GM19468 (cell line): ENCODE results near the gene PTPRD.

Experiments used
- ATAC-seq: cut with Tn5 transposase; IDR thresholded peaks from one replicate; pipeline ENCODE4 v1.9.1; 2021; ENCODE audit warnings: mild to moderate bottlenecking, moderate library complexity, moderate number of reproducible peaks; ENCODE audit not compliant: unreplicated experiment; ENCODE audit errors: extremely low read depth

PTPRD gene

DNA sequence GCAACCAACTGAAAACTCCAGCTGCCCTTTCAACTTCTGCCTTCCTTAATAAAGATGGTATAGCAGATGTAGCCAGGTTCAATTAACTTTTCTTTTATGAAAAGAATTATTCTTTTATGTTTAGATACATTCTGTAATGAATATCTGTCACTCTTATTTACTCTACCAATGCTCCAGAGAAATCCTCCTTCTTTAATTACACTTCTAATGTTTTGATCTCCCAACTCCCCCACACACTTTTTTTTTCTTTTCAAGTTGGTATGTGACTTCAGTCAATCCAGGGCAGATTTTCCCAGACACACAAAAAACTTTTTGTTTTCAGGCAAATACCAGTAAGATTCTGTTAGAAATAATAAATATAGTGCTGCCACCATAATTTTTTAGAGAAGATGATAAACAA is 1813.2 kb downstream of the PTPRD start:
- ATAC-seq = no peak

DNA sequence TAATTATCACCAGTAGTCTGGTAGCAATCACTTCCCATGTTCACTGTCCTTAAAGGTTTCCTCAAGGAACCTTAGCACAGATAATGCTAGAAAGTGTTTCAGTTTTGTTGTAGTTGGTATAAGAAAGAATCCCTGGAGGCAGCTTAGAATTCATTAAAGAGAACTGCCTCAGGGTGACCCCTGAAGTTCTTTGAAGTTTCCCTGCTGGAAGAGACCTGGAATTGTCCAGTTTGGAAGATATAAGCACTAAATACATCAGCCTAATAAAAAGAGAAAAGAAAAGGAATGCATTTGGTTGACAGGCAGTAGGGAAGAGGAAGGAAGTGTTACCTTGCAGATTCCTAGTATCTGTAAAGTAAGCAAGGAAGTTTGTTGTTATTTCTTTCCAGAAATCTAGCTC is 1813.6 kb downstream of the PTPRD start:
- no peak for ATAC-seq

GRCh38 chr9:8784838-8785237 is 1828.0 kb downstream of the PTPRD start:
- no peak for ATAC-seq

- ATAC-seq = no peak
These were observed 1828.9 kb downstream of the PTPRD start for GRCh38 chr9:8783941-8784340.

DNA sequence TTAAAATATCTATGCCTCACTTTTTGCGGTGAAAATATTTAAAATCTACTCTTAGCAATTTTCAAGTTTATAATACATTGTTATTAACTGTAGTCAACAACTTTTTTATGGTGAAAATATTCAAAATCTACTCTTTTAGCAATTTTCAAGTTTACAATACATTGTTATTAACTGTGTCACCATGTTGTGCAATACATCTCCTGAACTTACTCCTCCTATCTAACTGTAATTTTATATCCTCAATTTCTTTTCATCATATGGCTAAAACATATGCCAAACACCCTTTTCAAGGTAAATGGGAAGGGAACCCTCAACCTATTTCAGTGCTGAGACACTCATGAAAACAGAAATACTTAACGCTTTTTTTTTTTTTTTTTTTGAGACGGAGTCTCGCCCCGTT is 1830.6 kb downstream of the PTPRD start:
- ATAC-seq = no peak

DNA sequence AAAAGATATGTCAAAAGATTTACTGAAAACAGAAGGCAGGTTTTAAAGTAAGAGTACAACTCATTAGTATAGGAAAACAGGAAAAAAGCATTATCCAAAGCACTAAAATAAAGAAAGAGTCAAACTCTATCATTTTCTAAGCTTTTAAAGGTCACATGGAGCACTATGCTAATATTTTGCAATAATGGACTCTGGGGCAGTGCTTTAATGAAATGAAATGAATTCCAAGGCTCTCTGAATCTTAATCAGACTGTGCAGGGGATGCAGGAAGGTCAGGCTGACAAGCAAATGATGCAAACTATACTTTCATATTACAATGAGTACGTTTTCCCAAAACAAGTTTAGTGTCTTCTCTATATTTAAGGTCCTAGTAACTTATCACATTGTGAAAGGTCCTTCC is 1831.3 kb downstream of the PTPRD start:
- ATAC-seq = no peak

GRCh38 chr9:8780386-8780785 is 1832.4 kb downstream of the PTPRD start:
- no peak for ATAC-seq

GRCh38 chr9:8779478-8779877 is 1833.3 kb downstream of the PTPRD start:
- no peak for ATAC-seq

DNA sequence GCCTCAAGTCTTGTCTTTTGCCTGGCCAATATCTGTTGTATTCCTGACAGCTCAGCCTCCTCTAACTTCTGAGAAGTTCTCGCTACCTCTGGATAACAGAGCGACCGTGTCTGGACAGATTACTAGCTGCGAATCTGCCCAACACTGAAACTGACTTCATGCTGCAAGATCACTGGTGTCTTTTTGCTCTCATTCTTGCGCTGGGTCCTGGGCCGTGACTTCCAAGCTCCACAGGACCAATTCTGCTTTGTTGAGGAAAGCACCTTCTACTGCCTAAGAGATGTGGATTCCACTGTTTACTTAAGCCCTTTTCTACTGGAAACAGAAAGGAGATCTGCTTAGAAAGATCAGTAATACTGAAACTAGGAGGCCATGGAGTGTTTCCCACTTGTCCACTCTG is 1834.4 kb downstream of the PTPRD start:
- no peak for ATAC-seq

DNA sequence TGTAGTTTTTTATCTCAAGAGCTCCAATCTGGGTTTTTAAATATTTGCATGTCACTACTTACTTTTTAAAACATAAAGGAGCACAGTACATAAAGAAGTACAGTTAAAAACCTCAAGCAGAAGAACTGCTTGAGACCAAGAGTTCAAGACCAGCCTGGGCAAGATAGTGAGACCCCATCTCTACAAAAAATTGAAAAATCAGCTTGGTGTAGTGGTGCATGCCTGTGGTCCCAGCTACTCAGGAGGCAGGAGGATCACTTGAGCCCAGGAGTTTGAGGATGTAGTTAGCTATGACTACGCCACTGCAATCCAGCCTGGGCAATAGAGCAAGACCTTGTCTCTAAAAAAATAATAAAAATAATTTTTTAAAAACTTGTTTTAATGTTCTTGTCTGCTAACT is 1840.5 kb downstream of the PTPRD start:
- ATAC-seq = no peak

DNA sequence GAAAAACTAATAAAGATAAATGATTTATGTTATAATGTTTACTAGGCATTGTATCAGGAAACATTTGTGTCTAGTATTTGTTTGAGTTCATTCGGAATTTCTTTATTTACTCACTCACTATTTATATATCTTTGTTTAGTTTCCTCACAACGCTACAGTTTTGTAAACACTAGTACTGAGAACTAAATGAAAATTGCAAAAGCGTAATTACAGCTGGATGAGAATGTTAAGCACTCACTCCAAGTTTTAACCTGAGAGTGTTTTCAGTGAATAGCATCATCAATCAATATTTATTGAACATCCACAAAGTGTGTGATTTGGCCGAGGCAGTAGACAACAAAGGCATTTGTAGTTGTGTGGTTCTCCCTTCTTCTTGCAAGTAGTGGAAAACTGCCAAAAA is 1843.6 kb downstream of the PTPRD start:
- no peak for ATAC-seq

- no peak for ATAC-seq
These were observed 1846.7 kb downstream of the PTPRD start for GRCh38 chr9:8766096-8766495.

GRCh38 chr9:8764051-8764450 is 1848.8 kb downstream of the PTPRD start:
- ATAC-seq = no peak

DNA sequence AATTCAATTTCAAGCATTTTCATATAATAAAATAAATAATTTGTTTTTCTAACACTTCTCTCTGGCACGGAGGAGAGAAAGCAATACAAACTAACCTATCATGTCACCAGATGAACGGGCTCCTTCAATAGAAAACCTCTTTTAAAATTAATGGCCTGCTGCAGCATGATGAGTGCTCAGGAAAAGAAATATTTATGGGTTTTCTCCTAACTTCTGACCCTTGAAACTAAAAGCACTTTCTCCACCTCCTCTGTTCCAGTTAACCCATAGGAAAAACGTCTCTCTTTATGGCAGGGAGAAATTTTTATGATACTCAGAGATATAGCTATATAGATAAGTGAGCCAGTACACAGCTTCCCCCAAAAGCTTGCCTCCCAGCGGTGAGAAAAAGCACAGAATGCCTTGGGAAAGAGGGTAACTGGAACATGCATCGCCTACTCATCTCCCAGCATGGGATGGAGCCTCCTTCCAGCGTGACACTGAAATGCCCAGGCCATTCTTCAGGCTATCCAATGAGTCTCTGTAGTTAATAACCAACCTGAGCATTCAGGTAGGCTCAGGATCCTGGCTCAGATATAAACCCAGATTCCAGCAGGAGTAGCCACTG is 1850.2 kb downstream of the PTPRD start:
- ATAC-seq = no peak

- ATAC-seq = no peak
These were observed 1852.6 kb downstream of the PTPRD start for GRCh38 chr9:8760000-8760767.

DNA sequence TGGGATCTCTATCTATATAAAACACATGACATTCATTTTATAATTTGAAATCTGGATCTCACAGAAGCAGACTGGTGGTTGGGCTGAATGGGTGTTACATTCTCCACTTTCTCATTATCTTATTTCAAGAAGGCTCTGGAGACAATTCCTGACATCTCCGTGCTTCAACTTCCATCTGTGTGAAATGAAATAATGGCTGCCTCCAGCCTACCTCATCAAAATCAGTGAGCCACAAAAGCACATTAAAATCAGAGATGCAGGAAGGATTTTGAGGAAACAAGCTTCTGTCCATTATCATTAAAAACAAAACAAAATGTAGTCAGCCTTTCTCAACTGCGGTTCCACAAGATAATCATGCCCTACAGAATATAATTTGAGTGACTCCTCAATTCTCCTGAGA is 1854.9 kb downstream of the PTPRD start:
- no peak for ATAC-seq

- ATAC-seq = no peak
These were observed 1858.1 kb downstream of the PTPRD start for GRCh38 chr9:8754751-8755150.

GRCh38 chr9:8751406-8751930 is 1861.3 kb downstream of the PTPRD start:
- no peak for ATAC-seq

DNA sequence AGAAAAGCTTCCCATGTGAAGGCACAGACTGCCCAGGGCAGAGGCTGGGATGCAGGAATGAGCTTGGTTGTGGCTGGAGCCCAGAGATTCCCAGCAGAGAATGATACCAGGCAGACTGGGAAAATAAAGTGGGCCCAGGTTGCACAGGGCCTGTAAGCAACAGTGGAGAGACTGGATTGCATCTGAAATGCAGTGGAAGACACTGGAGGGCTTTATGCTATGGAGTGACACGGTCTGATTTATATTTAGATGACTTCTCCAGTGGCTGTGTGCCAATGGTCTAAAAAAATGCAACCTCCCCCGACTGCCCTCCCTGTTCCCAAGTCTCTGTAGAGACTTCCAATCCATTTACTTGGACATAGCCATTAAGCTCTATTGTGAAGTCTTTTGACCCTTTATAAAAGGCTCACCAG is 1862.2 kb downstream of the PTPRD start:
- ATAC-seq = no peak

GRCh38 chr9:8745347-8745746 is 1867.5 kb downstream of the PTPRD start:
- no peak for ATAC-seq

DNA sequence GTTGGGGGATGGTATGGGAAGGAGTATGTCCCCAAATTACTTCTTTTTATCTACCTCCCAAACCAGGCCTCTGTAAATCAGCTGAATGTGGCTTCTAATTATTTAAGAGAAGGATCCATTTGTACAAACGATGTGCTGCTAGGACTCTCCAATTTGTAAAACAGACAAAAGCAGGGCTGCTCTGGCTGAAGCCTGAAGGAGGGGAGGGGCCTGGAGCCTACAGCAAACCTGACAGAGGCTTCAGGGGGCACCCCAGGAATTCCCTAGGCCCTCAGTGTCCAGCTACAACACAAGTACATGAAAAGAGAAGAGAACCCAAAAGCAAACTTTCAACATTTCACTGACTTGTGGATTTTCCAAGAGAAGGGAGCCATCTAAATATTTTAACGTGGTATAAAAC is 1873.9 kb downstream of the PTPRD start:
- ATAC-seq = no peak

DNA sequence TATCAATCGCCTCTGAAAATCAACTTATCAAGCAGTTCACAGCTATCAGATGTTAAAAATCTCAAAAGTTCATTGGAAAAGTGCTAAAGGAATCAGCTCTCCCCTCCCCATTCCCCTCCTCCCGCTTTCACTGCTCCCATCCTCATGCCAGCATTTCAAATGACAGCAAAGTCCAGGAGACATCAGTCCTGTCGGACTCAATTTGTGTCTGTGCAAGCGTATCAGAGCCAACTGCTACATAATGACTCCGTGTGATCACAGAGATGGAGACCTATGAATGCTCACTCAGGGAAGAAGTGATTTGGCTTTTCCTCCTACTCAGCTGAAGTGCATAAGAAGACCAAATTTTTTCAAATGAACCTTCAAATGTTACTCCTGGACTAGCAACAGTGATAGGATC is 1876.0 kb downstream of the PTPRD start:
- ATAC-seq = no peak
